H9 (cell line): Measurements from ENCODE around the gene LTB4R2. TPM values are rescaled to one million over a fixed set of nuclear protein-coding genes. Genes with fewer than 3 reads are reported as not detected.

ENCODE experiments used
- DNase-seq: peaks from one replicate; pipeline ENCODE4 v3.0.0-alpha.2; 2017
- H2AFZ ChIP-seq: one replicate; pipeline ENCODE4 v1.6.1; 2013; ENCODE audit warnings: mild to moderate bottlenecking, low read length, control low read depth, moderate library complexity
- H2AK5ac ChIP-seq: 2 replicates; pipeline ENCODE4 v1.6.1; 2013; ENCODE audit warnings: low read length, control low read depth, mixed read lengths; ENCODE audit not compliant: insufficient read length
- H2BK120ac ChIP-seq: one replicate; pipeline ENCODE4 v1.6.1; 2013; ENCODE audit warnings: low read depth, mild to moderate bottlenecking, low read length, control low read depth, inconsistent platforms; ENCODE audit not compliant: poor library complexity, severe bottlenecking
- H2BK12ac ChIP-seq: 2 replicates; pipeline ENCODE4 v1.6.1; 2013; ENCODE audit warnings: low read length, control low read depth, mixed read lengths, low read depth; ENCODE audit not compliant: insufficient read length
- H2BK15ac ChIP-seq: 2 replicates; pipeline ENCODE4 v1.6.1; 2013; ENCODE audit warnings: low read depth, low read length, control low read depth
- H2BK20ac ChIP-seq: one replicate; pipeline ENCODE4 v1.6.1; 2013; ENCODE audit warnings: low read depth, mild to moderate bottlenecking, low read length, control low read depth, inconsistent platforms; ENCODE audit not compliant: poor library complexity, severe bottlenecking
- H2BK5ac ChIP-seq: 2 replicates; pipeline ENCODE4 v1.6.1; 2013; ENCODE audit warnings: low read length, control low read depth, mixed read lengths; ENCODE audit not compliant: insufficient read length
- H3K14ac ChIP-seq: 2 replicates; pipeline ENCODE4 v1.6.1; 2013; ENCODE audit warnings: low read length, control low read depth; ENCODE audit not compliant: insufficient read depth
- H3K18ac ChIP-seq: 2 replicates; pipeline ENCODE4 v1.6.1; 2013; ENCODE audit warnings: low read depth, mild to moderate bottlenecking, mixed read lengths, low read length, control low read depth; ENCODE audit not compliant: insufficient read length
- H3K23ac ChIP-seq: 2 replicates; pipeline ENCODE4 v1.6.1; 2013; ENCODE audit warnings: low read length, control low read depth, mixed read lengths, low read depth; ENCODE audit not compliant: insufficient read length
- H3K23me2 ChIP-seq: 2 replicates; pipeline ENCODE4 v1.6.1; 2013; ENCODE audit warnings: low read depth, mild to moderate bottlenecking, mixed read lengths, low read length, control low read depth; ENCODE audit not compliant: insufficient read length, poor library complexity, severe bottlenecking
- H3K27ac ChIP-seq: 2 replicates; pipeline ENCODE4 v1.5.1; 2013; ENCODE audit warnings: low read length, control low read depth, mixed read lengths, low read depth; ENCODE audit not compliant: insufficient read length
- H3K27me3 ChIP-seq: 2 replicates; pipeline ENCODE4 v1.6.1; 2013; ENCODE audit warnings: low read length, control low read depth, inconsistent platforms; ENCODE audit not compliant: insufficient read depth
- H3K4ac ChIP-seq: 2 replicates; pipeline ENCODE4 v1.6.1; 2013; ENCODE audit warnings: low read depth, mild to moderate bottlenecking, control low read depth, inconsistent platforms, low read length, moderate library complexity
- H3K4me1 ChIP-seq: 2 replicates; pipeline ENCODE4 v1.6.1; 2013; ENCODE audit warnings: low read length, control low read depth, inconsistent platforms; ENCODE audit not compliant: insufficient read depth
- H3K4me2 ChIP-seq: 2 replicates; pipeline ENCODE4 v1.6.1; 2013; ENCODE audit warnings: low read length, control low read depth, mixed read lengths; ENCODE audit not compliant: insufficient read length, insufficient read depth
- H3K56ac ChIP-seq: 2 replicates; pipeline ENCODE4 v1.6.1; 2013; ENCODE audit warnings: low read depth, mild to moderate bottlenecking, mixed read lengths, low read length, control low read depth; ENCODE audit not compliant: insufficient read length
- H3K79me1 ChIP-seq: 2 replicates; pipeline ENCODE4 v1.6.1; 2013; ENCODE audit warnings: low read depth, mild to moderate bottlenecking, moderate library complexity, low read length, control low read depth, inconsistent platforms; ENCODE audit not compliant: insufficient read depth, poor library complexity, severe bottlenecking
- H3K79me2 ChIP-seq: 2 replicates; pipeline ENCODE4 v1.6.1; 2013; ENCODE audit warnings: low read length, control low read depth, inconsistent platforms; ENCODE audit not compliant: insufficient read depth
- H3K9ac ChIP-seq: 2 replicates; pipeline ENCODE4 v1.6.1; 2013; ENCODE audit warnings: low read length, control low read depth, mixed read lengths; ENCODE audit not compliant: insufficient read length; ENCODE audit errors: extremely low read depth
- H3K9me3 ChIP-seq: one replicate; pipeline ENCODE4 v1.6.1; 2013; ENCODE audit warnings: low read depth, low read length, inconsistent platforms; ENCODE audit not compliant: control insufficient read depth
- H3T11ph ChIP-seq: one replicate; pipeline ENCODE4 v1.6.1; 2013; ENCODE audit warnings: mild to moderate bottlenecking, low read length, control low read depth, inconsistent platforms
- H4K20me1 ChIP-seq: one replicate; pipeline ENCODE4 v1.6.1; 2013; ENCODE audit not compliant: control insufficient read depth, insufficient read length, insufficient read depth
- H4K5ac ChIP-seq: 2 replicates; pipeline ENCODE4 v1.6.1; 2013; ENCODE audit warnings: low read depth, mild to moderate bottlenecking, mixed read lengths, low read length, control low read depth; ENCODE audit not compliant: insufficient read length
- H4K8ac ChIP-seq: replicated peaks from 2 replicates; pipeline ENCODE4 v1.6.1; 2013; ENCODE audit warnings: low read length, control low read depth, mixed read lengths, low read depth; ENCODE audit not compliant: insufficient read length
- H4K91ac ChIP-seq: 2 replicates; pipeline ENCODE4 v1.6.1; 2013; ENCODE audit warnings: low read depth, mild to moderate bottlenecking, moderate library complexity, mixed read lengths, low read length, control low read depth; ENCODE audit not compliant: insufficient read length
- H3K27ac Mint-ChIP-seq, 3 experiments: 2 replicates in 2 of 3; 3 replicates in 1 of 3; pipeline ENCODE4 v1.8.0; 2020 to 2021; ENCODE audit warnings: mixed read lengths in 3 of 3, mild to moderate bottlenecking in 1 of 3, moderate library complexity in 1 of 3
- H3K27me3 Mint-ChIP-seq: 2 replicates; pipeline ENCODE4 v1.8.0; 2021; ENCODE audit warnings: low read depth, mild to moderate bottlenecking, moderate library complexity, mixed read lengths
- H3K36me3 Mint-ChIP-seq, 3 experiments: 2 replicates in 2 of 3; 3 replicates in 1 of 3; pipeline ENCODE4 v1.8.0; 2020 to 2021; ENCODE audit warnings: low read depth in 3 of 3, mixed read lengths in 3 of 3; ENCODE audit not compliant: insufficient read depth in 1 of 3
- H3K4me1 Mint-ChIP-seq, 2 experiments: 2 replicates each; pipeline ENCODE4 v1.8.0; 2020; ENCODE audit warnings: mixed read lengths in 2 of 2
- H3K4me3 Mint-ChIP-seq, 2 experiments: 2 replicates in 1 of 2; 3 replicates in 1 of 2; pipeline ENCODE4 v1.8.0; 2020 to 2021; ENCODE audit warnings: mild to moderate bottlenecking in 2 of 2, mixed read lengths in 2 of 2, moderate library complexity in 1 of 2
- H3K9me3 Mint-ChIP-seq, 2 experiments: 2 replicates in 1 of 2; 3 replicates in 1 of 2; pipeline ENCODE4 v1.8.0; 2020; ENCODE audit warnings: mild to moderate bottlenecking in 2 of 2, mixed read lengths in 2 of 2, moderate library complexity in 1 of 2
- WGBS: extraction: QIAGEN DNeasy Blood & Tissue Kit; methylation state at CpG from one replicate; pipeline ENCODE4 v1.1.7; 2013; ENCODE audit warnings: missing lambda C conversion rate, low lambda C conversion rate, mixed read lengths; ENCODE audit not compliant: insufficient read length; ENCODE audit errors: extremely low coverage; 5-methylcytosine and 5-hydroxymethylcytosine counted together
- total RNA-seq: library from RNA; stranded (reverse); gene quantifications from 2 replicates; pipeline ENCODE4 v1.2.1, GENCODE V29; 2021
- TF ChIP-seq, protein P1 (sequence below): fragments of 200-600 bp; sonication (generic); conservative IDR thresholded peaks from 3 replicates; pipeline ENCODE4 v1.8.0; 2021; ENCODE audit warnings: antibody characterized with exemption, mild to moderate bottlenecking

LTB4R2 gene
- total RNA-seq, 1 experiment from 2014 or later: 13.4 TPM

- Histone ChIP-seq H4K91ac (no peak overlapping the region), H3K4ac (no peak overlapping the region), H2BK12ac (no peak overlapping the region), H3K79me1 (no peaks in the 10 kb centered on the region), H2BK20ac (no peak overlapping the region), H3K4me2 (no peak overlapping the region), H3K79me2 (no peaks in the 10 kb centered on the region), H3K27ac (no peak overlapping the region), H3K56ac (no peak overlapping the region), H3K23ac (no peak overlapping the region), H3K23me2 (peaks cover 8% of the 10 kb centered on the region), H3K14ac (no peak overlapping the region), H3K27me3 (no peaks in the 10 kb centered on the region), H3K9me3 (no peaks in the 10 kb centered on the region), H2BK5ac (no peak overlapping the region), H2BK15ac (no peak overlapping the region), H3K18ac (no peak overlapping the region), H3K9ac (no peak overlapping the region), H4K8ac (no peak overlapping the region), H2AK5ac (no peak overlapping the region), H4K20me1 (no peaks in the 10 kb centered on the region), H2BK120ac (no peak overlapping the region), H3K4me1 (no peaks in the 10 kb centered on the region), H3T11ph (no peak overlapping the region), H4K5ac (no peak overlapping the region), H2AFZ (no peak overlapping the region)
- Mint-ChIP-seq H3K27me3 (no peaks in the 10 kb centered on the region), H3K36me3 (0 out of 7 replicates have a peak, but pooled peaks cover 0 to 4% (median 0%) of the 10 kb centered on the region in 3 experiments), H3K4me1 (peaks cover 12 to 14% of the 10 kb centered on the region in 2 experiments), H3K9me3 (no peaks in the 10 kb centered on the region), H3K27ac (no peak overlapping the region), H3K4me3 (no peak overlapping the region)
- no CpG with 5 or more reads among the region's 3 CpGs for WGBS
- no peak for DNase-seq
- TF ChIP-seq, protein P1, sequence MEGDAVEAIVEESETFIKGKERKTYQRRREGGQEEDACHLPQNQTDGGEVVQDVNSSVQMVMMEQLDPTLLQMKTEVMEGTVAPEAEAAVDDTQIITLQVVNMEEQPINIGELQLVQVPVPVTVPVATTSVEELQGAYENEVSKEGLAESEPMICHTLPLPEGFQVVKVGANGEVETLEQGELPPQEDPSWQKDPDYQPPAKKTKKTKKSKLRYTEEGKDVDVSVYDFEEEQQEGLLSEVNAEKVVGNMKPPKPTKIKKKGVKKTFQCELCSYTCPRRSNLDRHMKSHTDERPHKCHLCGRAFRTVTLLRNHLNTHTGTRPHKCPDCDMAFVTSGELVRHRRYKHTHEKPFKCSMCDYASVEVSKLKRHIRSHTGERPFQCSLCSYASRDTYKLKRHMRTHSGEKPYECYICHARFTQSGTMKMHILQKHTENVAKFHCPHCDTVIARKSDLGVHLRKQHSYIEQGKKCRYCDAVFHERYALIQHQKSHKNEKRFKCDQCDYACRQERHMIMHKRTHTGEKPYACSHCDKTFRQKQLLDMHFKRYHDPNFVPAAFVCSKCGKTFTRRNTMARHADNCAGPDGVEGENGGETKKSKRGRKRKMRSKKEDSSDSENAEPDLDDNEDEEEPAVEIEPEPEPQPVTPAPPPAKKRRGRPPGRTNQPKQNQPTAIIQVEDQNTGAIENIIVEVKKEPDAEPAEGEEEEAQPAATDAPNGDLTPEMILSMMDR: peak; percentile 27; the same call in 1 of the 3 replicates
Measured at GRCh38 chr14:24273422-24273998, 36.4 kb upstream of the LTB4R2 start.
